TTC549 (cell line): Measurements from ENCODE around the gene CFAP68.
"Not testable (repeated sequence)": the region's sequence is repeated elsewhere in the genome, so short reads cannot be mapped to it uniquely, and the experiment has no call there.

Experiments
- FAIRE-seq: peaks from 2 replicates; lab custom pipeline; 2012; peaks lifted over from hg19 to GRCh38; lab: Jason Lieb, UNC

Gene CFAP68

GRCh38 chr11:111870886-111871692 lies 8.3 kb upstream of the CFAP68 start, which contains the start of gene ALG9:
Gene ALG9 (minus strand): TSS chr11:111871581. CDS start chr11:111871482, 99 bp downstream.
- FAIRE-seq = no peak

DNA sequence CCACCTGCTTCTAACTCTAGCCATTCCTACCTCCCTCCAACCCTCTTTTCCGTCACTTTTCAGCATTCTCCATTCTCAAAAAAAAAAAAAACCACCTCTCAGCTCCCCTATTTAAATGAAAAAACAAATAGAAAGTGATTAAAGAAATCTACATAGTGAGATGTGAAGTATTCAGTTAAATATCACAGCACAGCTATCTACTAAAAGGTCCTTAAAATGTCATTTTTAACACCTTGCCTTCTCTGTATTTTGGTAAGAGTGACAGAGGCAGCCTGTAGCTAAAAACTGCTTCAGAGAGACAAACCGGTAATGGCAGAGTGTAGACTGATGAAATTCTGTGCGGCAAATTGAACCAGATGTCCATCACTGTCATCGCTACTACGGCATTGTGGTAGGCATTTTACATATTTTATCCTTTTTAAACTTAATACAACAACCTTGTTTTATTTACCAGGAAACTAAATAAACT lies 7.6 kb upstream of the CFAP68 start:
- no peak for FAIRE-seq

DNA sequence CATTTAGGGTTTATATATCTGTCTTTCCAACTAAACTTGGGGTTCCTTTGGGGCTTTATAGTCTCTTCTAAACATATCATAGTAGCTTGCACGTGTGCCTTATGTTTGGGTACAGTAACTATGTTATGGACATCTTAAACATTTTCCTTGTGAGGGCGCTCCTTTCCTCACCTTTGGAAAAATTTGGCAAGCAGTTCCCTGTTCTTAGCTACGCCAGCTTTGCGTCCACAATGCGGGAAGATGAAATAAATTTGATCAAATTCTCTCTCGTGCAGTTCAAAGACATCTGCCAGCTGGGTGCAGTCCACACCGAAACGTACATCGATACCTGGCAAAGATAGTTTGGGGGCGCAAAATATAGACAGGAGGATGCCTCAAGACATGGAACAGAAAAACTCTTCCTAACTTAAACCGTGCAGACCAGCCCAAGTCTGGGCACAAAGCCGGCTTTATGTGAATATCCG lies 924 bp upstream of the CFAP68 start:
- no peak for FAIRE-seq

- FAIRE-seq = no peak
These were observed 258 bp downstream of the CFAP68 start for GRCh38 chr11:111879637-111879960.

DNA sequence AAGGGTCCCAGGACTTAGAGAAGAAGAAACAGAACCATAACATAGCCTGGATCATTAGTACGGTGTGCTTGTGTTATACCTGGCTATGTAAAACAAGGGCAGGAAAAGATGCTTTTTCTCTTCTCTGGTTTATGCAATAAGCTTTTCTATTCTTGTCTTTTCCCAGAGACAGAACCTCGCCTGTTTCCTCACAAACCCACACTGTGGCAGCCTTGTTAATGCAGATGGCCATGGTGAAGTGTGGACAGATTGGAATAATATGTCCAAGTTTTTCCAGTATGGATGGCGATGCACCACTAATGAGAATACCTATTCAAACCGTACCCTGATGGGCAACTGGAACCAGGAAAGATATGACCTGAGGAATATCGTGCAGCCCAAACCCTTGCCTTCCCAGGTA lies 2.9 kb downstream of the CFAP68 start:
- no peak for FAIRE-seq

DNA sequence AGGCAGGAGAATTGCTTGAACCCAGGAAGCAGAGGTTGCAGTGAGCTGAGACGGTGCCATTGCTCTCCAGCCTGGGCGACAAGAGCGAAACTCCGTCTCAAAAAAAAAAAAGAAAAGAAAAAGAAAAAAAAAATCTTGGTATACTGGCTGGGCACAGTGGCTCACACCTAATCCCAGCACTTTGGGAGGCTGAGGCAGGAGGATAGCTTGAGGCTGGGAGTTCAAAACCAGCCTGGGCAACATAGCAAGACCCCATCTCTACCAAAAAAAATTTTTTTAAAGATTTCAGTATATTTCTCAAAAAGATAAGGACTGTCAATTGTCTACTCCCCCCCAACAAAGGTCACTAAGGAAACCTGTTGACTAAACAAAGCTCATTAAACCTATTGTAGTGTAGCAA lies 5.7 kb downstream of the CFAP68 start:
- not testable (repeated sequence) for FAIRE-seq

- no peak for FAIRE-seq
These were observed 6.7 kb downstream of the CFAP68 start for GRCh38 chr11:111886032-111886431.

DNA sequence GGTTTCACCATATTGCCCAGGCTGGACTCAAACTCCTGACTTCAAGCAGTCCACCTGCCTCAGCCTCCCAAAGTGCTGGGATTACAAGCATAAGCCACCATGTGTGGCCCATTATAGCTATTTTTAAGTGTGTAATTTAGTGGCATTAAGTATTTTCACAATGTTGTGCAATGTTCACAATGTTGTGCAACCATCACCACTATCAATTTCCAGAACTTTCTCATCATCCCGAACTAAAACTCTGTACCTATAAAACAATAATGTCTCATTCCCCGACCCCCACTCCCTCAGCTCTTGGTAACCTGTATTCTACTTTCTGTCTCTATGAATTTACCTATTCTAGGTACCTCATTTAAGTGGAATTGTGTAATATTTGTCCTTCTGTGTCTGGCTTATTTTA lies 7.5 kb downstream of the CFAP68 start:
- FAIRE-seq = no peak

GRCh38 chr11:111905411-111905810 lies 26.1 kb downstream of the CFAP68 start:
- no peak for FAIRE-seq

- FAIRE-seq = no peak
These were observed 27.3 kb downstream of the CFAP68 start for GRCh38 chr11:111906680-111907079.

DNA sequence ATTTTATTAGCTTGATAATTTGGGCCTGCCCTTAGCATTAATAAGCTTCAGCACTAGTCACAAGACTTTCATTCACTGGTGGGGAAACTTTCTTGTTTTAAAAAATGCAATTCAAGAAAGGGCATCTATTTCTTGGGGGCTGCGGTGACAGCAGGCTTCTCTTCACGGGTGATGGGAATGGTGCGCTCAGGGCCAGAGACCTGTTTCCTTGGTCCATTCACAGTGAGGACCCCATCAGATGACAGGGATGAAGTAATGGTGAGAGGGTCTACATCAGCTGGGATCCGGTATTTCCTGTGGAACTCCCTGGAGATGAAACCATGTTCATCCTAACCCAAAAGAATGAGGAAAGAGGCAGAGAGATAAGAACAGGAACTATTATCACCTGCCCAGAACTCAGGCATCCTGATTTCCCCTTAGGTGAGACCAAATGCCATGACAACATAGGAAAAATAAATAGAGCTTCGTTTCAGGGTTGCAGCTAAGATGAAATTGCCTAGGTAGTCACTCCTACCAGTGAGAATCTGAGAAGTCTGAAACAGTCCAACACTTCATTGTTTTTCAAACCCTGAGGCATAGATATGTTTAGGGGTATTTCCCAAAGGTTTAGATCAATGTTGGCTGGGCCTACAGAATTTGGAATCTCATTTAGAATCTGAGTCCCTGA lies 29.4 kb downstream of the CFAP68 start:
- no peak for FAIRE-seq

- FAIRE-seq = no peak
These were observed 30.0 kb downstream of the CFAP68 start for GRCh38 chr11:111909378-111909777.

GRCh38 chr11:111910676-111911562 lies 31.6 kb downstream of the CFAP68 start:
- no peak for FAIRE-seq

DNA sequence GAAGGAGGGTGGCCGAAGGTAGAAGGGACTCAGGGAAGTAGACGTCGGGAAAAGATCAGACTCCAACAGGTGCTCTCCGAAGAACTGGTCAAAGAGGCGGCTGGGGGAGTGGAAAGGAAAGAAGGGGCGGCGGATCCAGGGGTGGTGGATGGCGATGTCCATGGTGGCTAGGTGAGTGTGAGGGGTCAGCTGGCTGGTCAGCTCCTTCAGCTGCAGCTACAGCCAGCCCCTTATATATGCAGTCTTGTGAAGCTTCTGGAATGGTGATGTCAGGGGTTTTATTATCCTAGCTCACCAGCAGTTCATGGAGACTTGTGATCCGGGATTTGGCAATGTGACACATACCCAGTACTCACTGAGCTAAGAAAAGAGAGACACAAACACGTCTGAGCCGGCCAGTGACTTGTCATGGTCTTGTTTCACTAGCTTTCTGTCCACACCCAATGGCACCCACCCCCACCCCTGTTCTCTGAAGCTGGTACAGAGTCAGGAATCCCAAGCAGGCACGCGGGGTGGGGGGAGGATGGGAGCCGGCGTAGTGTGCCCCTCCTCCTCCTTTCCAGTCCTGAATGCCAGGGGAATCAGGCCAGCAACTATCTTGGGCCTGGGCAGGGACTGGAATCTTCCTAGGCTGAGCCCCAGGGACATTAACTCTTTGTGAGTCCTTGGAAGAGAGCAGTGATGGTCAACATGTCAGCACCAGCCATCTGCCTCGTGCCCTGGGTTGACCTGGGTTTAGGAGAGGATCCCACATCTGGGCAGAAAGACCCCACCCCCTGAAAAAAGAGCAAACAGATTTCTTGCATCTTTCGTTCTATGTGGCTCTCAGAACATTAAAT lies 32.4 kb downstream of the CFAP68 start, which contains the start of gene CRYAB:
Gene CRYAB (minus strand): TSS at position 208 of the 839 bp plus-strand sequence. CDS start 46 bp downstream, at position 162.
- FAIRE-seq = no peak

GRCh38 chr11:111912535-111912934 lies 33.2 kb downstream of the CFAP68 start, which contains the start of gene HSPB2:
Gene HSPB2 (plus strand): TSS chr11:111912734. CDS start chr11:111912830, 96 bp downstream.
- no peak for FAIRE-seq

DNA sequence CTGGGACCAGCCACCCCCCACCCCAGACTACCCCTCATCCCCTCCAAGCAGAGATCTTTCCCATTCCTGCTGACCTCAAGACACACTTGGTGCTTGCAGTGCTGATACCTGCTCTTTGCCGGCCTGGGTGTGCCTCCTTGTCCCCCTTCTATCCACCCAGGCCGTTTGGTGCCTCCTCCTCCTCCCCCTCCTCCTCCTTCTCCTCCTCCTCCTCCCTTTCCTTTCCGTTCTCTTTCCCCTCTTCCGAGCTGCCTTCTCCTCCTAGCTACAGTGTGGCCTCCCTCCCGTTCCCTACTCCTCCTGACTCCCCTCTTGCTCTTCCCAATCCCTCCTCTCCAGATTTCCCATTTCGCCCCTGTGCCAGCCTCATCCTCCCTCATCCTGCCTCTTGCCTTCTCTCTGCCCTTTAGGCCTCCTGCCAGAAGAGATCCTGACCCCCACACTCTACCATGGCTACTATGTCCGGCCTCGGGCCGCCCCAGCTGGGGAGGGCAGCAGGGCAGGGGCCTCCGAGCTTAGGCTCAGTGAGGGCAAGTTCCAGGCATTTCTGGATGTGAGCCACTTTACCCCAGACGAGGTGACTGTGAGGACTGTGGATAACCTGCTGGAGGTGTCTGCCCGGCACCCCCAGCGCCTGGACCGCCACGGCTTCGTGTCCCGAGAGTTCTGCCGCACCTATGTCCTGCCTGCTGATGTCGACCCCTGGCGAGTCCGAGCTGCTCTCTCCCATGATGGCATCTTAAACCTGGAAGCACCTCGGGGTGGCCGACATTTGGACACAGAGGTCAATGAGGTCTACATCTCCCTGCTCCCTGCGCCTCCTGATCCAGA lies 33.9 kb downstream of the CFAP68 start:
- no peak for FAIRE-seq

GRCh38 chr11:111913997-111914396 lies 34.7 kb downstream of the CFAP68 start:
- FAIRE-seq = no peak

DNA sequence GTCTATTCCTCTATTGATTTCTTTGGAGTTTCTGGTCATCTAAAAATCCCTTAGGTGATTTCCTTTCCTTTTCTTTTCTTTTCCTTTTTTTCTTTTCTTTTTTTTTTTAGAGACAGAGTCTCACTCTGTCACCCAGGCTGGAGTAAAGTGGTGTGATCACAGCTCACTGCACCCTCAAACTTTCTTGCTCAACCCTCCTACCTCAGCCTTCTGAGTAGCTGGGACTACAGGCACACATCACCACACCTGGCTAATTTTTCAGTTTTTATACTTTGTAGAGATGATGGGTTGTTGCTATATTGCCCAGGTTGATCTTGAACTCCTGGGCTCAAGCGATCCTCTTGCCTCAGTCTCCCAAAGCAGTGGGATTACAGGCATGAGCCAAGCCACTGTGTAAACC lies 37.4 kb downstream of the CFAP68 start:
- FAIRE-seq = no peak

DNA sequence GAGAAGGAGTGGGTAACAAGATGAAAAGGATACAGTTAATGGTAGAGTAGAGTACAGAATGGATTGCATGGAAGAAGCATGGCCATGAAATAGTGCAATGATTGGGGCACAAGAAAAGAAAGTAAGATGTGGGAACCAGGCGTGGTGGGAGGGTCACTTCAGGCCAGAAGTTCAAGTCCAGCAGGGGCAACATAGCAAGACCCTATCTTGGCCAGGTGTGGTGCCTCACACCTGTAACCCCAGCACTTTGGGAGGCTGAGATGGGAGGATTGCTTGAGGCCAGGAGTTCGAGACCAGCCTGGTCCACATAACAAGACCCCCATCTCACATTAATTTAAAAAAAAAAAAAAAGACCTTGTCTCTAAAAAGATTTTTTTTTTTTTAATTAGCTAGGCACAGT lies 38.0 kb downstream of the CFAP68 start:
- FAIRE-seq = no peak

- FAIRE-seq = no peak
These were observed 38.4 kb downstream of the CFAP68 start for GRCh38 chr11:111917788-111918187.
